ENCODE measurements around the gene CNTLN. TPM values are rescaled to one million over a fixed set of nuclear protein-coding genes. Genes with fewer than 3 reads are reported as not detected.

The CNTLN gene
- total and polyA plus RNA-seq, 2 donors (not counting 1 experiment from before 2014, with no cell fraction given): 0.30 to 0.94 TPM

DNA sequence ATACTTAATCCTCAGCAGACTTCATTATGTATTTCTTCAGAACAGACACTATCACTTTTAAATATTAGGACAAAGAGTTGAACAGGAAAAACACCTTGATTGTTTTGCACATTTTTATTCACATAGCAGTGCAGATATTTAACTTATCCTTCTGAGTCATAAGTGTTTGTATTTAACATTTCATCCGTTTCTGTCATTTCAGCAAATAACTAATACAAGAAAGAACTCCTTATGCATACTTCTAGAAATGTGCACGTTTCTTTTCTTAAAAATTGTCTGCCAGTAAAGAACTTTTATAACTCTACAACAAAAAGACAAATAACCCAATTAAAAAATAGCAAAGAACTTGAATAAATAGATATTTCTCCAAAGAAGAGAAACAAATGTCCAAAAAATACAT, 3.3 kb upstream of the CNTLN start:
- H3K27me3 Mint-ChIP-seq: peaks cover 12% of the 10 kb centered on the region
- no peak for TF ChIP-seq EZH2 (IDR thresholded peaks at IDR 0.05; ENCODE audit: borderline replicate concordance, insufficient read depth, low read depth, low read length, poor library complexity, severe bottlenecking)
- TF ChIP-seq, protein P1, sequence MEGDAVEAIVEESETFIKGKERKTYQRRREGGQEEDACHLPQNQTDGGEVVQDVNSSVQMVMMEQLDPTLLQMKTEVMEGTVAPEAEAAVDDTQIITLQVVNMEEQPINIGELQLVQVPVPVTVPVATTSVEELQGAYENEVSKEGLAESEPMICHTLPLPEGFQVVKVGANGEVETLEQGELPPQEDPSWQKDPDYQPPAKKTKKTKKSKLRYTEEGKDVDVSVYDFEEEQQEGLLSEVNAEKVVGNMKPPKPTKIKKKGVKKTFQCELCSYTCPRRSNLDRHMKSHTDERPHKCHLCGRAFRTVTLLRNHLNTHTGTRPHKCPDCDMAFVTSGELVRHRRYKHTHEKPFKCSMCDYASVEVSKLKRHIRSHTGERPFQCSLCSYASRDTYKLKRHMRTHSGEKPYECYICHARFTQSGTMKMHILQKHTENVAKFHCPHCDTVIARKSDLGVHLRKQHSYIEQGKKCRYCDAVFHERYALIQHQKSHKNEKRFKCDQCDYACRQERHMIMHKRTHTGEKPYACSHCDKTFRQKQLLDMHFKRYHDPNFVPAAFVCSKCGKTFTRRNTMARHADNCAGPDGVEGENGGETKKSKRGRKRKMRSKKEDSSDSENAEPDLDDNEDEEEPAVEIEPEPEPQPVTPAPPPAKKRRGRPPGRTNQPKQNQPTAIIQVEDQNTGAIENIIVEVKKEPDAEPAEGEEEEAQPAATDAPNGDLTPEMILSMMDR (IDR thresholded peaks at IDR 0.05): no peak
- whole genome bisulfite sequencing (ENCODE audit: insufficient coverage): no CpG with 5 or more reads among the region's 2 CpGs
- no peak overlapping the region for H3K4me2 ChIP-seq (replicated peaks; ENCODE audit: low read depth, low read length, poor library complexity, severe bottlenecking)
- H3K9ac ChIP-seq (ENCODE audit: low read length): no peak overlapping the region
- no peak overlapping the region for H2AFZ ChIP-seq (ENCODE audit: insufficient read depth, low read depth, low read length, poor library complexity, severe bottlenecking)
- H3K4me3 Mint-ChIP-seq: no peak overlapping the region
- peaks cover 7 to 11% of the 10 kb centered on the region in 2 donors for H3K4me1 ChIP-seq (ENCODE audit: control insufficient read depth in 2 of 2, insufficient read depth in 2 of 2, low read length in 2 of 2)
- no peaks in the 10 kb centered on the region for H3K9me3 ChIP-seq (ENCODE audit: control extremely low read depth in 1 of 3, control insufficient read depth in 2 of 3, insufficient read depth in 1 of 3, low read length in 2 of 3)
- H3K27me3 ChIP-seq (replicated peaks in 1 of 4; ENCODE audit: control extremely low read depth in 1 of 4, control insufficient read depth in 3 of 4, insufficient read depth in 4 of 4, low read length in 3 of 4): peaks cover 0 to 10% (median 1%) of the 10 kb centered on the region in 4 experiments
- H3K4me1 Mint-ChIP-seq: peaks cover 14% of the 10 kb centered on the region
- intact Hi-C loops (cut with micrococcal nuclease): no loop called here
- no peaks in the 10 kb centered on the region for H3K9me3 Mint-ChIP-seq (ENCODE audit: insufficient read depth)
- CTCF ChIA-PET: no interaction called here
- DNase-seq (no peak), ATAC-seq (ENCODE audit: low read depth) (no peak)
- no peak overlapping the region for H3K4me3 ChIP-seq (ENCODE audit: control extremely low read depth in 1 of 5, extremely low read depth in 1 of 5, insufficient read depth in 1 of 5, low read depth in 2 of 5, low read length in 4 of 5)
- no peak overlapping the region for H3K27ac ChIP-seq (ENCODE audit: low read length in 2 of 2)
- no peaks in the 10 kb centered on the region for H3K36me3 ChIP-seq (replicated peaks in 1 of 2; ENCODE audit: control extremely low read depth in 1 of 2, control insufficient read depth in 1 of 2, extremely low read depth in 1 of 2, insufficient read depth in 2 of 2, low read length in 1 of 2)
- no peaks in the 10 kb centered on the region for H4K20me1 ChIP-seq (ENCODE audit: control insufficient read depth, insufficient read depth, low read length, poor library complexity, severe bottlenecking)
- POLR2A ChIA-PET: no interaction called here
- no peaks in the 10 kb centered on the region for H3K79me2 ChIP-seq (ENCODE audit: control insufficient read depth, insufficient read depth, low read length)
- no peak overlapping the region for H3K27ac Mint-ChIP-seq

DNA sequence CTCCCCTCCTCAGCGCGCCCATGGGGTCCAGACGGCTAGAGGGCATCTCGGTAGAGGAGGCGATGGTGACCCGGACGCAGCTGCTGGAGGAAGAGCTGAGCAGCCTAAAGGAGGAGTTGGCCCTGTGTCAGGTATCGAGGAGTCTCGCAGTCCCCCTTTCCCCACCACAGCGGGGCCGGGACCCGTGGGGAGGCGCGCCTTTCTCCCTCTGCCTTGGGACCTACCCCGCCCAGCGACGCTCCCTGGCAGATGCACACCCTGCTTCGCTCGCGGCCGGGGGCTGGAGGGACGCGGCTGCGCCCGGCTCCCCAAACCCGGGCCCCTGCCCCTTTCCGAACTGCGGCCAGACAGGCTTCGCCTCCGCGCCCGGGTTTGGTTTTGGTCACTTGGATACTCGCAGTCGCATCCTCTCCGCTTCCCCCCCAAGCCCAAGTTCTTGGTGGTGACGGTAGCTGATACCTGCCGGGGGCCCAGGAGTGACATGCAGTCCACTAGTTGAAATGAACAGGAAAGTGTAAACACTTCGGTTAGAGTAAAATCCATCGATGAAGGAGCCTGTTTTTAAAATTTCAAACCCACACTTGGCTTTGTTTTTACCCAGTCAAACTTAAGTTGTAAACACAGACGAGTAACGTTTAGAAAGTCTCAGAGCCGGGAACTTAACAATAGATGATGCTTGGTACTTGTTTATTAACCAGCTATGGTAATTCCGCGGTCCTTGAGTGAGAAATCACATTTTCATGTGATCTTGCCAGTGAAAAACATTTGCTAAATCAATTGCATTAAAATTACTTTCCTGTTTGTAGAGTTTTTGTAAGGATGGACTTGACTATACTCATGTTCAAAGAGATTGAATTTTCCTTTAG, 688 bp downstream of the CNTLN start:
- Histone ChIP-seq H3K36me3 (replicated peaks in 1 of 2; ENCODE audit: control extremely low read depth in 1 of 2, control insufficient read depth in 1 of 2, extremely low read depth in 1 of 2, insufficient read depth in 2 of 2, low read length in 1 of 2) (no peaks in the 10 kb centered on the region), H3K4me3 (ENCODE audit: control extremely low read depth in 1 of 5, extremely low read depth in 1 of 5, insufficient read depth in 1 of 5, low read depth in 2 of 5, low read length in 4 of 5) (peak overlapping the region; percentile 11 to 55 (median 46)), H3K4me1 (ENCODE audit: control insufficient read depth in 2 of 2, insufficient read depth in 2 of 2, low read length in 2 of 2) (peaks cover 7 to 11% of the 10 kb centered on the region in 2 donors), H3K9me3 (ENCODE audit: control extremely low read depth in 1 of 3, control insufficient read depth in 2 of 3, insufficient read depth in 1 of 3, low read length in 2 of 3) (no peaks in the 10 kb centered on the region), H3K79me2 (ENCODE audit: control insufficient read depth, insufficient read depth, low read length) (no peaks in the 10 kb centered on the region), H3K4me2 (replicated peaks; ENCODE audit: low read depth, low read length, poor library complexity, severe bottlenecking) (peak overlapping the region; percentile 72), H3K27me3 (replicated peaks in 1 of 4; ENCODE audit: control extremely low read depth in 1 of 4, control insufficient read depth in 3 of 4, insufficient read depth in 4 of 4, low read length in 3 of 4) (peaks cover 0 to 10% (median 1%) of the 10 kb centered on the region in 4 experiments), H2AFZ (ENCODE audit: insufficient read depth, low read depth, low read length, poor library complexity, severe bottlenecking) (peak overlapping the region; percentile 73), H4K20me1 (ENCODE audit: control insufficient read depth, insufficient read depth, low read length, poor library complexity, severe bottlenecking) (no peaks in the 10 kb centered on the region), H3K9ac (ENCODE audit: low read length) (peak overlapping the region; percentile 57), H3K27ac (ENCODE audit: low read length in 2 of 2) (no peak overlapping the region)
- Mint-ChIP-seq H3K4me3 (peak overlapping the region; percentile 85), H3K9me3 (ENCODE audit: insufficient read depth) (no peaks in the 10 kb centered on the region), H3K4me1 (peaks cover 17% of the 10 kb centered on the region), H3K27ac (no peak overlapping the region), H3K27me3 (peaks cover 12% of the 10 kb centered on the region)
- CTCF ChIA-PET: interaction anchor here (1.3 kb wide), 1 partner anchor 18 kb away, joined by 3 read pairs; no protein-coding TSS in a partner anchor
- ATAC-seq (ENCODE audit: low read depth) (peak; percentile 24), DNase-seq (no peak)
- intact Hi-C loops (cut with micrococcal nuclease): no loop called here
- POLR2A ChIA-PET: no interaction called here
- WGBS (ENCODE audit: insufficient coverage): 2% methylated on average over 36 of the region's 44 CpGs
- TF ChIP-seq, protein P1 (IDR thresholded peaks at IDR 0.05): no peak
